ENCODE results near the gene PLCH1. TPM values are rescaled to one million over a fixed set of nuclear protein-coding genes. Genes with fewer than 3 reads are reported as not detected.

The PLCH1 gene
- total RNA-seq, 3 donors from 2014 or later, result 4.2 to 13.2 (median 10.2) TPM

GRCh38 chr3:155771126-155771525 is 26.3 kb upstream of the PLCH1 start:
- no peaks in the 10 kb centered on the region for H3K36me3 ChIP-seq (ENCODE audit: low read depth)
- intact Hi-C loops (cut with DNase I, micrococcal nuclease), result no loop called here
- H3K4me1 ChIP-seq (ENCODE audit: low read depth), result no peaks in the 10 kb centered on the region
- TF ChIP-seq, protein P1, sequence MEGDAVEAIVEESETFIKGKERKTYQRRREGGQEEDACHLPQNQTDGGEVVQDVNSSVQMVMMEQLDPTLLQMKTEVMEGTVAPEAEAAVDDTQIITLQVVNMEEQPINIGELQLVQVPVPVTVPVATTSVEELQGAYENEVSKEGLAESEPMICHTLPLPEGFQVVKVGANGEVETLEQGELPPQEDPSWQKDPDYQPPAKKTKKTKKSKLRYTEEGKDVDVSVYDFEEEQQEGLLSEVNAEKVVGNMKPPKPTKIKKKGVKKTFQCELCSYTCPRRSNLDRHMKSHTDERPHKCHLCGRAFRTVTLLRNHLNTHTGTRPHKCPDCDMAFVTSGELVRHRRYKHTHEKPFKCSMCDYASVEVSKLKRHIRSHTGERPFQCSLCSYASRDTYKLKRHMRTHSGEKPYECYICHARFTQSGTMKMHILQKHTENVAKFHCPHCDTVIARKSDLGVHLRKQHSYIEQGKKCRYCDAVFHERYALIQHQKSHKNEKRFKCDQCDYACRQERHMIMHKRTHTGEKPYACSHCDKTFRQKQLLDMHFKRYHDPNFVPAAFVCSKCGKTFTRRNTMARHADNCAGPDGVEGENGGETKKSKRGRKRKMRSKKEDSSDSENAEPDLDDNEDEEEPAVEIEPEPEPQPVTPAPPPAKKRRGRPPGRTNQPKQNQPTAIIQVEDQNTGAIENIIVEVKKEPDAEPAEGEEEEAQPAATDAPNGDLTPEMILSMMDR (IDR thresholded peaks at IDR 0.05), result no peak
- H3K4me3 ChIP-seq, result no peak overlapping the region
- no peaks in the 10 kb centered on the region for H3K9me3 ChIP-seq
- ATAC-seq, result no peak
- DNase-seq, result no peak

GRCh38 chr3:155766206-155766605 is 21.3 kb upstream of the PLCH1 start:
- Histone ChIP-seq H3K4me3 (no peak overlapping the region), H3K36me3 (ENCODE audit: low read depth) (no peaks in the 10 kb centered on the region), H3K4me1 (ENCODE audit: low read depth) (no peaks in the 10 kb centered on the region), H3K9me3 (no peaks in the 10 kb centered on the region)
- intact Hi-C loops (cut with DNase I, micrococcal nuclease), result no loop called here
- TF ChIP-seq, protein P1 (IDR thresholded peaks at IDR 0.05), result no peak
- no peak for ATAC-seq
- DNase-seq, result no peak

GRCh38 chr3:155763870-155764463 is 19.1 kb upstream of the PLCH1 start:
- Histone ChIP-seq H3K4me3 (no peak overlapping the region), H3K9me3 (no peaks in the 10 kb centered on the region), H3K36me3 (ENCODE audit: low read depth) (no peaks in the 10 kb centered on the region), H3K4me1 (ENCODE audit: low read depth) (no peaks in the 10 kb centered on the region)
- DNase-seq (no peak), ATAC-seq (no peak)
- intact Hi-C loops (cut with DNase I, micrococcal nuclease), result no loop called here
- TF ChIP-seq, protein P1 (IDR thresholded peaks at IDR 0.05), result no peak

DNA sequence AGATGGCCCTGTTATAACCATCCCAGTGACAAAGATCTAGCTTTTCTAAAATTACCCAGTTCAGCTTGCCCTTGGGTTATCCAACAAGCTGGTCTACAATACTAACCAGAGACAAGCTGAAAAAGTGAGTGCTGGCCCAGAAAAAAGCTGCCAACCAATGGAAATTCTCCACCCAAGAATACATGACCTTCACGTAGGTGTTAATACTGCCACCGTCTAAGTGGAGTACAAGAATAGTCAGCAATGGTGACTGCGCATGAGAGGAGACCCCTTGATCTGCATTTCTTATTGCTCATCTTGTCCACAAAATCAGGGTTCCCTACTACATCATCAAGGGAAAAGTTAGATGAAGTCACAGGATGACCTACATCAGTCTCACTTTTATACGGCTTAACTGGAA is 15.8 kb upstream of the PLCH1 start:
- intact Hi-C loops (cut with DNase I, micrococcal nuclease), result no loop called here
- TF ChIP-seq, protein P1 (IDR thresholded peaks at IDR 0.05), result no peak

DNA sequence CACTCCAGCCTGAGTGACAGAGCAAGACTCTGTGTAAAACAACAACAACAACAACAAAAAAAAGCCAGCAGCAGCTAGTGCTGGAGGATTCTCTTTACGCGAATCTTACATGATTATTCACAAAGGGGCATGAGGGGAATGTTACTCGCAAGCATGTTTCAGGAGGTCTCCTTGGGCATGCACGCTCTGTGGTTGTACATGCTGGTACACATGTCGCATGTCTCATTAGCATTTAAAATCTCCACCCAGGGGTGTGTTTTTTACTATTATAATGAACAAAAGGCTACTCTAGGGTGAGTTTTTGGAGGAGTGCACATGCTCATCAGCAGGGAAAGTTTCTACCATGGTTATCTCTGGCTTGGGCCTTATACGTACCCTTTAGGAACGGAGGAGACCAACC is 12.7 kb upstream of the PLCH1 start:
- DNase-seq (no peak), ATAC-seq (no peak)
- Histone ChIP-seq H3K36me3 (ENCODE audit: low read depth) (no peaks in the 10 kb centered on the region), H3K9me3 (no peaks in the 10 kb centered on the region), H3K4me1 (ENCODE audit: low read depth) (no peaks in the 10 kb centered on the region), H3K4me3 (no peak overlapping the region)
- TF ChIP-seq, protein P1 (IDR thresholded peaks at IDR 0.05), result no peak
- intact Hi-C loops (cut with DNase I, micrococcal nuclease), result no loop called here

More for the DNA sequence above, 15.8 kb upstream of the PLCH1 start:
- no peak overlapping the region for H3K4me3 ChIP-seq
- H3K9me3 ChIP-seq, result no peaks in the 10 kb centered on the region
- H3K36me3 ChIP-seq (ENCODE audit: low read depth), result no peaks in the 10 kb centered on the region
- H3K4me1 ChIP-seq (ENCODE audit: low read depth), result no peaks in the 10 kb centered on the region
- DNase-seq (no peak), ATAC-seq (no peak)

All from mucosa of descending colon (tissue), 3 donors.